B cell (primary cell): ENCODE data around the gene EPB41L4B. TPM values are rescaled to one million over a fixed set of nuclear protein-coding genes. Genes with fewer than 3 reads are reported as not detected.

ENCODE experiments used
- ATAC-seq: fragments of 200-7000 bp; cut with Tn5 transposase; one replicate; pipeline ENCODE4 v1.10.0; 2021; ENCODE audit warnings: low read depth, mild to moderate bottlenecking, moderate number of reproducible peaks, moderate library complexity
- CTCF ChIA-PET: fragments of 350-600 bp; sonication (Branson Sonifier 250); formaldehyde crosslinking; loops from one replicate; lab custom pipeline; 2021; ENCODE audit warnings: antibody characterized with exemption, inconsistent platforms; lab: Charles Lee
- POLR2A ChIA-PET: fragments of 350-600 bp; sonication (Branson Sonifier 250); formaldehyde crosslinking; loops from one replicate; lab custom pipeline; 2021; ENCODE audit warnings: antibody characterized with exemption; lab: Charles Lee
- DNase-seq: peaks from one replicate; pipeline ENCODE4 v3.0.0; 2013
- H2AFZ ChIP-seq: 2 replicates; pipeline ENCODE4 v1.6.1; 2012; ENCODE audit warnings: mild to moderate bottlenecking, low read depth, low read length; ENCODE audit not compliant: insufficient read depth, poor library complexity, severe bottlenecking
- H3K27ac ChIP-seq, 2 donors: 1 replicate in 1 of 2; 2 replicates in 1 of 2; pipeline ENCODE4 v1.5.1; 2012 to 2013; ENCODE audit warnings: low read length in 2 of 2, mild to moderate bottlenecking in 2 of 2, moderate library complexity in 1 of 2
- H3K27me3 ChIP-seq, 4 experiments: fragments of 200-600 bp in 1 of 4; sonication (generic) in 1 of 4; replicated peaks in 1 of 4; 1 replicate in 2 of 4; 2 replicates in 2 of 4; pipeline versions ENCODE4 v1.6.1 to v1.7.0; 2013 to 2016; ENCODE audit warnings: low read length in 3 of 4, mild to moderate bottlenecking in 2 of 4, mixed read lengths in 1 of 4, moderate library complexity in 1 of 4; ENCODE audit not compliant: insufficient read depth in 4 of 4, control insufficient read depth in 3 of 4; ENCODE audit errors: control extremely low read depth in 1 of 4
- H3K36me3 ChIP-seq, 2 experiments: replicated peaks in 1 of 2; 1 replicate in 1 of 2; 2 replicates in 1 of 2; pipeline versions ENCODE4 v1.6.1 to v1.7.1; 2013; ENCODE audit warnings: low read length in 1 of 2; ENCODE audit not compliant: insufficient read depth in 2 of 2, control insufficient read depth in 1 of 2; ENCODE audit errors: control extremely low read depth in 1 of 2, extremely low read depth in 1 of 2
- H3K4me1 ChIP-seq, 2 donors: fragments of 200-600 bp in 1 of 2; sonication (generic) in 1 of 2; 1 replicate in 1 of 2; 2 replicates in 1 of 2; pipeline versions ENCODE4 v1.5.1 to v1.6.1; 2013 to 2017; ENCODE audit warnings: low read length in 2 of 2; ENCODE audit not compliant: control insufficient read depth in 2 of 2, insufficient read depth in 2 of 2
- H3K4me2 ChIP-seq: replicated peaks from 2 replicates; pipeline ENCODE3; 2012; ENCODE audit warnings: mild to moderate bottlenecking, low read depth, low read length; ENCODE audit not compliant: poor library complexity, severe bottlenecking
- H3K4me3 ChIP-seq, 5 experiments: fragments of 200-600 bp in 1 of 5; sonication (generic) in 1 of 5; 1 replicate in 3 of 5; 2 replicates in 2 of 5; pipeline versions ENCODE4 v1.5.1 to v1.7.0; 2011 to 2016; ENCODE audit warnings: low read length in 4 of 5, mild to moderate bottlenecking in 4 of 5, low read depth in 2 of 5, control low read depth in 1 of 5, moderate library complexity in 1 of 5; ENCODE audit not compliant: insufficient read depth in 1 of 5; ENCODE audit errors: control extremely low read depth in 1 of 5, extremely low read depth in 1 of 5
- H3K79me2 ChIP-seq: fragments of 200-600 bp; sonication (generic); one replicate; pipeline ENCODE4 v1.6.0; 2016; ENCODE audit warnings: low read length; ENCODE audit not compliant: control insufficient read depth, insufficient read depth
- H3K9ac ChIP-seq: fragments of 200-600 bp; sonication (generic); 2 replicates; pipeline ENCODE4 v1.6.1; 2017; ENCODE audit warnings: mild to moderate bottlenecking, low read length, moderate library complexity
- H3K9me3 ChIP-seq, 3 donors: one replicate each; pipeline versions ENCODE4 v1.6.1 to v1.7.1; 2013; ENCODE audit warnings: low read length in 2 of 3; ENCODE audit not compliant: control insufficient read depth in 2 of 3, insufficient read depth in 1 of 3; ENCODE audit errors: control extremely low read depth in 1 of 3
- H4K20me1 ChIP-seq: 2 replicates; pipeline ENCODE4 v1.6.0; 2012; ENCODE audit warnings: mild to moderate bottlenecking, low read length; ENCODE audit not compliant: insufficient read depth, control insufficient read depth, poor library complexity, severe bottlenecking
- H3K27ac Mint-ChIP-seq: one replicate; pipeline ENCODE4 v1.8.0; 2021; ENCODE audit warnings: mixed read lengths
- H3K27me3 Mint-ChIP-seq: one replicate; pipeline ENCODE4 v1.8.0; 2021; ENCODE audit warnings: mixed read lengths
- H3K4me1 Mint-ChIP-seq: one replicate; pipeline ENCODE4 v1.8.0; 2021; ENCODE audit warnings: mixed read lengths
- H3K4me3 Mint-ChIP-seq: one replicate; pipeline ENCODE4 v1.8.0; 2021; ENCODE audit warnings: mixed read lengths
- H3K9me3 Mint-ChIP-seq: one replicate; pipeline ENCODE4 v1.8.0; 2022; ENCODE audit warnings: mixed read lengths; ENCODE audit not compliant: insufficient read depth
- EZH2 ChIP-seq: IDR thresholded peaks from 2 replicates; pipeline ENCODE4 v1.6.1; 2012; ENCODE audit warnings: borderline replicate concordance, low read depth, mild to moderate bottlenecking, moderate library complexity, low read length; ENCODE audit not compliant: insufficient read depth, poor library complexity, severe bottlenecking
- WGBS: methylation state at CpG from one replicate; pipeline ENCODE4 v1.1.5; 2013; ENCODE audit warnings: missing lambda C conversion rate; ENCODE audit not compliant: insufficient coverage; 5-methylcytosine and 5-hydroxymethylcytosine counted together
- intact Hi-C: fragments of 100-400 bp; cut with micrococcal nuclease; formaldehyde crosslinking; loops from one replicate; pipeline ENCODE4 v1.10.0; 2022
- polyA plus RNA-seq: library from polyadenylated mRNA; depleted of rRNA; stranded (reverse); fragments of >200 nt; gene quantifications from 2 replicates; pipeline ENCODE4 v1.2.3, GENCODE V29; 2012
- total RNA-seq, 2 donors: library from RNA; stranded (reverse); fragments of 120-200 nt in 1 of 2; gene quantifications; 1 replicate in 1 of 2; 2 replicates in 1 of 2; pipeline versions ENCODE4 v1.2.3 to v1.2.4, GENCODE V29; 2013 to 2022
- TF ChIP-seq, protein P1 (sequence below): fragments of 200-600 bp; IDR thresholded peaks from one replicate; pipeline ENCODE4 v1.8.0; 2022; ENCODE audit warnings: antibody characterized with exemption, mild to moderate bottlenecking

The EPB41L4B gene
- total and polyA plus RNA-seq, 2 donors (not counting 1 experiment from before 2014, with no cell fraction given): 2.9 TPM; not detected in 1

DNA sequence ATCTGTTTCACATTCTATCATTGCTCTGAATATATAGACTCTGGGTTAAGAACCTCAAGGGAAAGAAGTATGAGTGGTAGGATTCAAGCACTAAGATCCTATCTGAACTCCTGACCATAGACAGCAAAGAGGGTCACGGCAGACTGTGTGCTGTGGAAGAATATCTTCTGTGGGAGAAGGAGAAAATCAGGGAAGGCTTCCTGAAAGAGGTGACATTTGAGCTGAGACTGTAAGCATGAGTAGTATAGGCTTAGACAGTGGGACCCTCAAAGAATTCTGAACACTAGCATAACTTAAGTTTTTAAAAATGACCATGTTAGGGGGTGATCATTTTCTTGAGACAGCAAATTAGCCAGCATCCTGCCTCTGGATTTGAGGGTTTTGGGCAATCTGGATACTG is 157.7 kb downstream of the EPB41L4B start:
- no peak for TF ChIP-seq EZH2
- TF ChIP-seq, protein P1, sequence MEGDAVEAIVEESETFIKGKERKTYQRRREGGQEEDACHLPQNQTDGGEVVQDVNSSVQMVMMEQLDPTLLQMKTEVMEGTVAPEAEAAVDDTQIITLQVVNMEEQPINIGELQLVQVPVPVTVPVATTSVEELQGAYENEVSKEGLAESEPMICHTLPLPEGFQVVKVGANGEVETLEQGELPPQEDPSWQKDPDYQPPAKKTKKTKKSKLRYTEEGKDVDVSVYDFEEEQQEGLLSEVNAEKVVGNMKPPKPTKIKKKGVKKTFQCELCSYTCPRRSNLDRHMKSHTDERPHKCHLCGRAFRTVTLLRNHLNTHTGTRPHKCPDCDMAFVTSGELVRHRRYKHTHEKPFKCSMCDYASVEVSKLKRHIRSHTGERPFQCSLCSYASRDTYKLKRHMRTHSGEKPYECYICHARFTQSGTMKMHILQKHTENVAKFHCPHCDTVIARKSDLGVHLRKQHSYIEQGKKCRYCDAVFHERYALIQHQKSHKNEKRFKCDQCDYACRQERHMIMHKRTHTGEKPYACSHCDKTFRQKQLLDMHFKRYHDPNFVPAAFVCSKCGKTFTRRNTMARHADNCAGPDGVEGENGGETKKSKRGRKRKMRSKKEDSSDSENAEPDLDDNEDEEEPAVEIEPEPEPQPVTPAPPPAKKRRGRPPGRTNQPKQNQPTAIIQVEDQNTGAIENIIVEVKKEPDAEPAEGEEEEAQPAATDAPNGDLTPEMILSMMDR: no peak
- DNase-seq: no peak
- ATAC-seq: no peak
- no peaks in the 10 kb centered on the region for H3K9me3 ChIP-seq
- ChIA-PET CTCF (no interaction called here), POLR2A (no interaction called here)
- intact Hi-C loops: no loop called here
- H3K9ac ChIP-seq: no peak overlapping the region
- H4K20me1 ChIP-seq: no peaks in the 10 kb centered on the region
- no peak overlapping the region for H3K27ac ChIP-seq
- H3K9me3 Mint-ChIP-seq: no peaks in the 10 kb centered on the region
- no peak overlapping the region for H2AFZ ChIP-seq
- H3K79me2 ChIP-seq: no peaks in the 10 kb centered on the region
- no peak overlapping the region for H3K4me2 ChIP-seq
- peaks cover 0 to 13% (median 9%) of the 10 kb centered on the region in 4 experiments for H3K27me3 ChIP-seq
- peaks cover 0 to 5% of the 10 kb centered on the region in 2 donors for H3K4me1 ChIP-seq
- no peak overlapping the region for H3K4me3 ChIP-seq
- H3K27ac Mint-ChIP-seq: no peak overlapping the region
- H3K27me3 Mint-ChIP-seq: peaks cover 52% of the 10 kb centered on the region
- no peak overlapping the region for H3K4me3 Mint-ChIP-seq
- WGBS: no CpG with 5 or more reads among the region's 1 CpG
- peaks cover 9% of the 10 kb centered on the region for H3K4me1 Mint-ChIP-seq
- H3K36me3 ChIP-seq: no peaks in the 10 kb centered on the region

DNA sequence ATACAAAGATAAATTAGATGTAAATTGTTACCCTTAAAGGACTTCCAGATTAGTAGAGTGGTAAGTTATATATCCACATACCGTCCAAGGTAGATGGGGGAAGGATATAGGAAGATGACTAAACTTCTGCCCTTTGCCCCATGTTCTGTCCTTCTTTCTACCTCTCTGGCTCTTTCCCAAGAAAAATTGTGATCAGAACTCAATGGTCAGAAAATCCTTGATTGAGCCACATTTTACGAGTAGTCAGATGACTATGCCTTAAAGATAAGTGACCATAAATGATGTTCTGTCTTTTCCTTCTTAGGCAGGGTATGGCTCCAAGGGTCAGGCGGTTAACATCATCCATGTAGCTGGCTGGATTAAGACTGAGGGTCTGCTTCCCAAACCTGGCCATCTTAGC is 158.2 kb downstream of the EPB41L4B start:
- H3K4me3 Mint-ChIP-seq: no peak overlapping the region
- no peak for ATAC-seq

More for the DNA sequence above, 158.2 kb downstream of the EPB41L4B start:
- TF ChIP-seq, protein P1: no peak
- no peak for TF ChIP-seq EZH2
- no peaks in the 10 kb centered on the region for H4K20me1 ChIP-seq
- H3K4me2 ChIP-seq: no peak overlapping the region
- no peak for DNase-seq
- Mint-ChIP-seq H3K9me3 (no peaks in the 10 kb centered on the region), H3K27ac (no peak overlapping the region), H3K4me1 (peaks cover 9% of the 10 kb centered on the region), H3K27me3 (peaks cover 47% of the 10 kb centered on the region)
- intact Hi-C loops: no loop called here
- no peaks in the 10 kb centered on the region for H3K36me3 ChIP-seq
- no peak overlapping the region for H3K4me3 ChIP-seq
- no peak overlapping the region for H2AFZ ChIP-seq
- H3K27ac ChIP-seq: no peak overlapping the region
- no peaks in the 10 kb centered on the region for H3K79me2 ChIP-seq
- H3K4me1 ChIP-seq: peaks cover 0 to 5% of the 10 kb centered on the region in 2 donors
- no peak overlapping the region for H3K9ac ChIP-seq
- H3K9me3 ChIP-seq: no peaks in the 10 kb centered on the region
- 80% methylated on average over 1 of the region's 3 CpGs for WGBS
- ChIA-PET POLR2A (no interaction called here), CTCF (no interaction called here)
- peaks cover 0 to 11% (median 6%) of the 10 kb centered on the region in 4 experiments for H3K27me3 ChIP-seq
